T follicular helper cell (primary cell): ENCODE measurements around the gene NOC2L.

ENCODE experiments used
- DNase-seq: peaks from one replicate; pipeline ENCODE4 v3.0.0-alpha.2; 2020; ENCODE audit warnings: low read depth

NOC2L gene

DNA sequence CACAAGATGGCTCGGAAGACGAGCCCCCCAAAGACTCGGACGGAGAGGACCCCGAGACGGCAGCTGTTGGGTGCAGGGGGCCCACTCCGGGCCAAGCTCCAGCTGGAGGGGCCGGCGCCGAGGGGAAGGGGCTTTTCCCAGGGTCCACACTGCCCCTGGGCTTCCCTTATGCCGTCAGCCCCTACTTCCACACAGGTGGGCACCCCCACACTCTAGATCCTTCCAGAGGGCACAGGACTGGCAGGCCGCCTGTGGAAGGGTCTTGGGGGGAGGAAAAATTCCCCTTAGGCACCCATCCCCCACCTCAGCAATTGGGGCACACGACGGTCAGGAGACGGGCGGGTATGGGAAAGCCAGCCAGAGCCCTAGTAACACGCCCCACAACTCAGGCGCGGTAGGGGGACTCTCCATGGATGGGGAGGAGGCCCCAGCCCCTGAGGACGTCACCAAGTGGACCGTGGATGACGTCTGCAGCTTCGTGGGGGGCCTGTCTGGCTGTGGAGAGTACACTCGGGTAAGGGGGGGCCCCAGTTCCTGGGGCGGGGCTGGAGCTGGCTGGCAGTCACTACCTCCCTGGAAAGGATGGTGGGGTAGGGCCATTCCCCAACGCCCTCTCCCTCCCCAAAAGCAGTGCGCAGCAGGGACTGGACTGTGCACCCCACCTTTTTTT lies 16.1 kb downstream of the NOC2L start:
- DNase-seq = no peak

DNA sequence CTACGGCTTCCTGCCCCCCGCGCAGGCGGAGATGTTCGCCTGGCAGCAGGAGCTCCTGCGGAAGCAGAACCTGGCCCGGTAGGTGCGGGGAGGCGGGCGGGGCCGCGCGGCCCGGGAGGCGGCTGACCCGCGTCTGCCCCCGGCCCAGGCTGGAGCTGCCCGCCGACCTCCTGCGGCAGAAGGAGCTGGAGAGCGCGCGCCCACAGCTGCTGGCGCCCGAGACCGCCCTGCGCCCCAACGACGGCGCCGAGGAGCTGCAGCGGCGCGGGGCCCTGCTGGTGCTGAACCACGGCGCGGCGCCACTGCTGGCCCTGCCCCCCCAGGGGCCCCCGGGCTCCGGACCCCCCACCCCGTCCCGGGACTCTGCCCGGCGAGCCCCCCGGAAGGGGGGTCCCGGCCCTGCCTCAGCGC lies 16.6 kb downstream of the NOC2L start:
- no peak for DNase-seq

DNA sequence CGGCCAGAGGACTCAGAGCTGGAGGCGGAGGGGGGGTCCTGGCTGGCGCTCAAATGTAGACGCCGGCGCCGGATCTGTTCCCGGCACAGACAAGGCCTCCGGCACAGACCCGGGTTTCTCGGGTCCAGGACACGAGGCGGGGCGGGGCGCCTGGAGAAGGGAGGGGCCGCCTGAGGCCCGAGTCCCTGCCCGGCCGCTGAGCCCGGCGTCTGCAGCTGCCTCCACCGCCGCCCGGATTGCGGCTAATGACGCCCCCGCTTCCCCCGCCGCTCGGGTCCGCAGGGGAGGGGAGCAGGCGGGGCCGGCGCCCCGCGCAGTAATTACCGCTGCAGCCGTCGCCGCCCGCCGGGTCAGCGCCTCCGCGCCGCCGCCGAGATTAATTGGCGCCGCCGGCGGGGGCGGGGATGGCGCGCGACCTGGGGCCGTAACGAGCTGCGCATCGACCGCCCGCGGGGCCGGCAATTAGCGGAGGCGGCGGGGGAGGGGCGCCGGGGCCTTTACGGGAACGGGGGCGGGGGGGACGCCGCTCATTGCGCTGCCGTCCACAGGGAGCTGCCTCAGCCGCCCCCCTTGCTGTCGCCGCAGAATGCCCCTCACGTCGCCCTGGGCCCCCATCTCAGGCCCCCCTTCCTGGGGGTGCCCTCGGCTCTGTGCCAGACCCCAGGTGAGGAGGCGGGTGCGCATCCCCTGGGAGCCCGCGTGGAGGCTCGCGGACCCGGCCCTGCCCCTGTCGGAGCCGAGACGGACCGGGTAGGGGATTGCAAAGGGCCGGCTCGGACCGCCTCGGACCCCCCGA lies 17.3 kb downstream of the NOC2L start:
- DNase-seq = no peak

- no peak for DNase-seq
Observed at GRCh38 chr1:941015-941587, 18.0 kb downstream of the NOC2L start.

DNA sequence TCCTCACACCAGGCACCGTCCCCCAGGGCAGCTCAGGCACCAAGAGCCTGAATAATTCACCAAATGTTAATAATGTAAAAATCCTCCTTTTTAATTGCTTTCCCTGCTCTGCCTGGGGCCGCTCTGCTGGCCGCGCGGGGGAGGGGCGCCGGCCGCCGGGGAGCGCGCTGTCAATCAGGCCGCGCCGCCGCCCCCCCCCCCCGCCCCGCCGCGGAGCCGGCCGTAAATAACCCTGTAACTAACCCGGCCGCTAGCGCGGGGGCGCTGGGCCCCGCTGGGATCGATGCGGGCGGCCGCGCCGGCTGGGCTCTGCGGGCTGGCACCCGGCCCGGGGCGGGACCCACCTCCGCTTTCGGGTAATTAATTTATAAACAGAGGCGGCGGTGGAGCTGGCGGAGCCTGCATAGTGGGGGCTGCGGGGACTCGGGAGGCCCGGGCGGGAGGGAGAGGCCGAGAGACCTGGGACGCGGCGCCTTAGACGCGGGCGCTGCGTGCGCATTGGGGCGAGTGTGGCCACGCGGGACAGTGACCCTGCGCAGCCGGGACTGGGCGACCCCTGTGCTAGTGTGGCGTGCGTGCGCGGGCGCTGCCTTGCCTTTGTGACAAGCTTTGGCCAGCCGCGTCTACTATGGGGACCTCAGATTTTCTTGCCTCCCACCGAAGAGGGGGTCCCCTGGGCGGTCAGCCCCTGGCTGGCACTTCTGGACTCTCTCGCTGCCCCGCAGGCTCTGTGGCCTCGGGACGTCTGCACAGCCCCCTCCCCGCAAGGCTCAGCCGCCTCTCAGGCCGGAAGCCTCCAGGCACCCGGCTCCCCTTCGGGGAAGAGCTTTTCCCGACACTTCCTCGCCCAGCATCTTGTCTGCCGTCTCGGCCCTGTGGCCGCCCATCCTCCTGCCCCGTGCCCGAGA lies 18.7 kb downstream of the NOC2L start:
- no peak for DNase-seq

DNA sequence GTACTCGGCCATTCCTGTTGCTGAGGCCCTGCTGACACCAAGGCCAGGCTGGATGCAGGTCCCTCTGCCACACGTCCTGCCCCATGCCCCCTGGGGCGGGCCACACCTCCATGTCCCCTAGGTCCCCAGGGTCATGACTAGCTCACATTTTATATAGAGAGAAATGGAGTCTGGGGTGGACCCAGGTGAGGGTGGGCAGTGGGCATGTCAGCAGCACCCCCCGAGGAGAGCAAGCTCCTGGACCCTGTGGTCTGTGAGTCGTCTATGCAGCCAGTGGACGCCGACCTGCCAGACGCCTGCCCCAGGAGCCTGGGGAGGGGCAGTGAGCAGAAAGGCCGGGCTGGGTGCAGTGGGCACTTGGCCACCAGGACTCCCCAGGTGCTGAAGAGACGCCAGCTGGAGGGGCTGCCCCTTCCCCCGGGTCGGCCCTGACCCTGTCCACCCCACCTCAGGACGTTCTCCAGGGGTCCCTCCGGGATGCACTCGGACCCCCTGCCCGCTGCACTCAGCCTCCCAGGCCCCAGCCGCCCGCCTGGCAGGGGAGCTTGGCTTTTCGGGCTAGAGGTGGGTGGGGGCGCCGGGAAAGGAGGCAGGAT lies 19.4 kb downstream of the NOC2L start:
- no peak for DNase-seq

GRCh38 chr1:938711-939489 lies 20.2 kb downstream of the NOC2L start:
- DNase-seq = no peak

GRCh38 chr1:938088-938683 lies 20.9 kb downstream of the NOC2L start:
- DNase-seq = no peak

- DNase-seq = no peak
Observed at GRCh38 chr1:937521-937920, 21.5 kb downstream of the NOC2L start.

DNA sequence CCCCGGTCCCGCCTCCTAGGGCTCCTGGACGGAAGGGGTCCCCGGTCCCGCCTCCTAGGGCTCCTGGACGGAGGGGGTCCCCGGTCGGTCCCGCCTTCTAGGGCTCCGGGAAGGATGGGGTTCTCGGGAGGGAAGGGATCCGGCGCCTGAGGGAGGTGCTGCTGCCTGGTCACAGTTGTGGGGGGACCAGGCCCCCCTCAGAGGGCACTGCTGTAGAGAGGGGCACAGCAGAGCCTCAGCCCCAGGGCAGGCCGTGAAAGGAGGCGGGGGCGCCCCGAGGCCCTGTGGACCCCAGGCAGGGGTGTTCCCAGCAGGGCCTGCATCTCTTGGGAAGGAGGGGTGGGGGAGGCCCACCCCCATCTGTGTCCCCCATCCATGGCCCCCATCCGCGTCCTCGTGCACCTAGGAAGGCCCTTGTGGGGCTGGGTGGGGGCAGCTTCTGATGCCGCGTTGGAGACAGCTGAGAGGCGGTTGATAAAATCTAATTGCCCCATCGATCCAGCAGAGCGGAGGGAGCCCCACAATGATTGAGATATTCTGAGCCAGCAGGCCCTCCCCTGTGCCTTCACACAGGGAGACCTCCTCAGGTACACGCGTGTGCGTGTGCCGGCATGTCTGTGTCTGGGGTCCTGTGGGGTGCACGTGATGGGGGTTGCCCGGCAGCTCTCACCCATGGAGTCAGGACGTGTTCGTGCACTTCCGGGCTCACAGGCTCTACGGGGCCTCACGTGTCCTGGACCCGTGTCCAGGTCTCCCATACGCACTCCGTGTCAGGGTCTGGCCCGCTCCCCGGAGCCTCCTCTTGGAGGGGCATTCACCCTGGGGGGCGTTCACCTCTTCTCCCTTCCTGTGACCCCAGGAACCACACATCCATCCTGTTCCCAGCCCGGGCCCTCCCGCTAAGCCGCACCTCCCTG lies 22.4 kb downstream of the NOC2L start:
- DNase-seq = no peak

DNA sequence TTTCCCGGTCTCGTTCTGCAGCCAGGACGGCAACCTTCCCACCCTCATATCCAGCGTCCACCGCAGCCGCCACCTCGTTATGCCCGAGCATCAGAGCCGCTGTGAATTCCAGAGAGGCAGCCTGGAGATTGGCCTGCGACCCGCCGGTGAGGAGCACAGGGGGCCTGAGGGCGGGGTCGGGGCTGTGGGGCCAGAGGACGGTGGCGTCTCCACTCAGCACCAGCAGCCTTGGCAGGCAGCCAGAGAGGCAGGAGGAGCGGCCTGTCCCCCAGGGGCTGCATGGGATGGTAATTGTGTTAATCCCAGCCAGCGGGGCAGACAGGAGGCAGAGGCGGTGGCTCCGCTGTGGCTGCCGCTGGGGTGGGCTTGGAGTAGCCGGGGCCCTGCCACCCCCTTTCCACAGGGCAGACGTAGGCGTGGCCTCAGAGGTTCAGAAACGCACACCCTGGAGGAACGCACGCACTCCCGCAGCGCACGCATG lies 23.3 kb downstream of the NOC2L start:
- no peak for DNase-seq

- no peak for DNase-seq
Observed at GRCh38 chr1:934991-935750, 23.9 kb downstream of the NOC2L start.

- DNase-seq = no peak
Observed at GRCh38 chr1:933603-933940, 25.5 kb downstream of the NOC2L start.

GRCh38 chr1:932776-933602 lies 26.1 kb downstream of the NOC2L start:
- DNase-seq = no peak

DNA sequence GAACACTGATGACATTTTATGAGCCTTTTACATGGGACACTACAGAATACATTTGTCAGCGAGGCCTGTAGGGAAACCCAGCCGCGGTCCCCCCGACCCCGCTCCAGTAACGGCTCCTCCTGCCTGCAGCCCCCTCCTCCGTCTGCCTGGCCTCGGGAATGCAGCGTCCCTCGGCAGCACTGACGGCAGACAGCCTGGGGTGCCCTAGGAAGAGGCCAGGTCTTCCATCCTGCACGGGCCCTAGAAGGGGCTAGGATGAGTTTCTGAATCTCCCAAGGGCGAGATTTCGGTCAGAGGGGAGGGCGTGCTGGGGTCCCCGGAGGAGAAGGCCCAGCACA lies 26.9 kb downstream of the NOC2L start:
- no peak for DNase-seq

- no peak for DNase-seq
Observed at GRCh38 chr1:931380-932172, 27.5 kb downstream of the NOC2L start.

DNA sequence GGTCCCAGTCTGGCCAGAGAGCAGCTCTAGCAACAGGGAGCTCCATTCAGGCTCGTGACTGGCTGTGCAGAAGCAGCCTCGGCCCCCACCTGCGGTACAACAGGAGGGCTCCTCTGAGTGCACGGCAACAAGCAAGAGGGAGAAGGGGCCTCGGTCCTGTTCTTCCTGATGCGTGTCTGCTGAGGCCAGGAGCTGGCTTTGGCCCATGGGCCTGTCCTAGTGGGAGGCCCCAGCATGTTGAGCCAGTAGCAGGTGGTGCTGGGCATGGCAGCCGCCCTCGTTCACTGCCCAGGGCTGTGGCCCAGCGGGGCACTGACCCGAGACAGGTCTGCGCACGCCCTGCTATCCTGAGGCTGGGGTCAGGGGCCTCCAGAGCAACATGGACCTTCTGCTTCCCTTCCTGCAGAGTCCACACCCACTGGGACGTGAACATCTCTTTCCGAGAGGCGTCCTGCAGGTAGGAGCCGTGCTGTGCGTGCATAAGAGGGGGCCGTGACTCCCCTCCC lies 28.4 kb downstream of the NOC2L start:
- DNase-seq = no peak
